OCI-M2 (cell line): Measurements from ENCODE around the gene DTX2.
"Not testable (repeated sequence)": the region's sequence is repeated elsewhere in the genome, so short reads cannot be mapped to it uniquely, and the experiment has no call there.

Source experiments
- DNase-seq: peaks from one replicate; lab custom pipeline; 2025; ENCODE audit not compliant: unreplicated experiment; lab: John Stamatoyannopoulos, UW

The DTX2 gene

DNA sequence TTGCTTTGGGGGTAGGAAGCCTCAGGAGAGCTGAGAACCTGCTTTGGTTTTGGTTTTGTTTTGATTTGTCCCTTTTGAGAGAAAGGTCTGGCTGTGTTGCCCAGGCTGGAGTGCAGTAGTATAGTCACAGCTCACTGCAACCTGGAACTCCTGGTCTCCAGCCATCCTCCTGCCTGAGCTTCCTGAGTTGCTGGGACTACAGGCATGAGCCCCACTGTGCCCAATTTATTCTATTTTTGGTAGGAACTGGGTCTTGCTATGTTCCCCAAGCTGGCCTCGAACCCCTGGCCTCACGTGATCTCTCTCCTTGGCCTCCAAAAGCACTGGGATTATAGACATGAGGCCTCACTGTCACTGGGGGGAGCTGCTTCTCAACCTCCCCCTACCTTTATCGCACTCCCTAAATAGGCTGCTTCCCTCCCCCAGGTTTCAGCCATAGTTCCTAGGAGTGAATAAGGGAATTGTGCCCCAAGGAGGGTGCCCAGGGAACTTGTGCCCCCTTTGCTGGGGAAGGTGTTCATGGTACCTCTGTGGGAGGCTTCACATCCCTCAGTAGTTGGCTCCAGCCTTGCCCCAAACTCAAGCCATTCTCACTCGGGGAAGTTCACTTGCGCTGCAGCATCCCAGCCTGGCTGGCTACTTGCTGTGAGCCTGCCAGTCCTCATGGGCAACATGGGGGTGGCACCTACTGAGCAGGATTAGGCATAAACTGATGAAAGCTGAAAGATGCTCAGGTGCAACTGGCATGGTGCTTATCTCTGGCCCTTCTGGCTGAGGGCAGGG, 18.7 kb upstream of the DTX2 start:
- DNase-seq = not testable (repeated sequence)

- not testable (repeated sequence) for DNase-seq
These were observed 17.7 kb upstream of the DTX2 start for GRCh38 chr7:76443846-76444245.

DNA sequence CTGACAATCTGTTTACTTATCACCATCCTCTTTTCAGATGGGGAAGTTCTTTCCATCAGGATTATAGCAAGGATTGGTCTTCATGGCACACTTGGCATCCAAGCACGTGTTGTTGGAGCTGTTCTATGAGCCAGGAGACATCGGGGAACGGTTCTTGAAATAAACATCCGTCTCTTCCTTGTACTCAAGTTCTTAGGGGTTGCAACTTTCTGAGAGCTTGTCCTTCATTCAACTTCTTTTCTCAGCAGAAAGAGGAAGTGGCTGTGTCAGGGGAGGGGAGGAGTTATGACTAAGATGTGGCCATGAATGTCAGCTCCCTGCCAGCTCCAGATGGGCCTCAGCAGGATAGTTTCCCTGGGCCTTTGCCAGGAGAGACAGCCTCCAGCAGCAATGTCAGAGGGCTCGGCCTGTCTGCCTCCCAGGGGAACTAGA, 15.9 kb upstream of the DTX2 start:
- DNase-seq = peak; percentile 20

- DNase-seq = not testable (repeated sequence)
These were observed 4.5 kb upstream of the DTX2 start for GRCh38 chr7:76457017-76457416.

DNA sequence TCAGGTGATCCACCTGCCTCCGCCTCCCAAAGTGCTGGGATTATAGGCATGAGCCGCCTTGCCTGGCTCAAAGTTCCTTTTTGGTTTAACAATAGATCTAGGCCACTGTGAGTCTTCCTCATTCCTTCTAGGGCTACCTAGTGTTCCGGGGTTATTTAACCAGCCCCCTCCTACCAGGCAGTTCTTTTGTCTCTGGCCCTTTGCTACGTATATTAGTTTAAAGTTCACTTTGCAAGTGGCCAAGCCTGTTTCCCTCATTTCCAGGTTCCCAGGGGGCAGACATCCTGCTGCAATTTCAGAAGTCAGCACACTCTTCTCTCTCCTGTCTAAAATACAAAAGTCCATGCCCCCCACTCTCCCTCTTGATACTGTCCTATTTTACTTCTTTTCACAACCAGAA, 3.0 kb upstream of the DTX2 start:
- DNase-seq = not testable (repeated sequence)

- DNase-seq = not testable (repeated sequence)
These were observed 742 bp upstream of the DTX2 start for GRCh38 chr7:76460767-76461166.

- not testable (repeated sequence) for DNase-seq
These were observed 868 bp downstream of the DTX2 start for GRCh38 chr7:76462271-76462882.

- DNase-seq = not testable (repeated sequence)
These were observed 3.5 kb downstream of the DTX2 start for GRCh38 chr7:76464959-76465358.

- DNase-seq = not testable (repeated sequence)
These were observed 4.4 kb downstream of the DTX2 start for GRCh38 chr7:76465950-76466349.

GRCh38 chr7:76467743-76468404, 6.4 kb downstream of the DTX2 start:
- DNase-seq = not testable (repeated sequence)

DNA sequence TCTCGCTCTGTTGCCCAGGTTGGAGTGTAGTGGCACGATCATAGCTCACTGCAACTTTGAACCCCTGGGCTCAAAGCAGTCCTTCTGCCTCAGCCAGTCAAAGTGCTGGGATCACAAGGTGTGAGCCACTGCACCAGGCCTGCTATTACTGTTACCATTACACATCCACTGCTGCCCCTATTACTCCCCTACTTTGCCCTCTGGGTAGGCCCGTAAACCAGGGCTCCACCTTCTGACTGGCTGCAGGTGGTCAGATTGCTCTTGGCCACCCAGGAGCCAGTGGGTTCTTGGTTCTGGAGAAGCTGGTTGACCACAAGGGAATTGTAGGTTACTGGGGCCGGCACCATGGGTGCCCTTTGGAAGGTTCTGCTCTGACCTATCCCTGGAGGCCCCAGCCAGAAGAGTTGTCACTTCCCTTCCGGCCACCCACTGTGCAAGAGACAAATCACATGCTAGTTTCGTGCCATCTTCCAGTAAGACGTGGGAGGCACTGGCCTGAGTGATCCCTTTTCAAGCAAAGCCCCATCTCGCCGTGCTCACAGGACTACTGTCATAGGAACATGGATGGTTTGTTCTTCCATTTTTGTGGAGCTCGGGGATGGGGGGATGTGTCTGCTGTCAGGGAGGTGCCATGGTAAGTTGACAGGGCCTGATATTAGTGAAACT, 10.2 kb downstream of the DTX2 start:
- DNase-seq = not testable (repeated sequence)

DNA sequence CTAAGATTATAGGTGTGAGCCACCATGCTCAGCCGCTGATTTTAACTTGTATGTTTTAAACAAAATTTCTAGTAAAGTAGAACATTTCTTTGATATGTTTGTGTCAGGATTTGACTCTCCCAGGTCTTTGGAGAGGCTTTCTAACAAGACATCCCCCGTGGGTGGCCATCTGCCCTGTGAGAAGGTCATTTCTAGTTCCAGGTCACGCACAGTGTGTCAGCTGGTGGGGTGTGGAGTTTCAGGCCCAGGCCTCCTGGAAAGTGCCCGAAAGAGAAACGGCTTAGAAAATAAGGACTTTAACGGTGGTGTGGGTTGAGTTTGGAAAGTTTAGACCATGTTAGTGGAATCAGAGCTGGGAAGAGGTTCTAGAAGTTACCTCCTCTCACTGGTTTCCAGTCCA, 11.6 kb downstream of the DTX2 start:
- not testable (repeated sequence) for DNase-seq

DNA sequence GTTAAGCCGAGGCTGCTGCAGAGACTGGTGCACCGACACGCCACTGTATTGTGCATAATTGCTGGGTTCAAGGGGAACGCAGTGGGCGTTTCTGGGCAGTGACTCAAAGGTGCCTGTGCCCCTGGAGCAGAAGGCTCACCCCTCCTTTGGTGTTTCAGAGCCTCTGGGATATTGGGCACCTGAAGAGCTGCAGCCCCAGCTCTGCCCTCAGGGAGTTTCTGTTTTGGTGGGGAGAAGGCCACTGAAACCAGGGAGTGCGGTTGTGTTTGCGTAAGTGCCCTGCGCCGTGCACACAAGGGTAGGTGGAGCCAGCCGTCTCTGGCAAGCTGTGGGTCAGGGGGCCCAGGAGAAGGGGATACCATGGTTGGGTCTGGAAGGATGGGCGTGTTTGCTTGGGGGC, 14.8 kb downstream of the DTX2 start:
- not testable (repeated sequence) for DNase-seq

GRCh38 chr7:76476742-76477474, 15.4 kb downstream of the DTX2 start:
- not testable (repeated sequence) for DNase-seq

DNA sequence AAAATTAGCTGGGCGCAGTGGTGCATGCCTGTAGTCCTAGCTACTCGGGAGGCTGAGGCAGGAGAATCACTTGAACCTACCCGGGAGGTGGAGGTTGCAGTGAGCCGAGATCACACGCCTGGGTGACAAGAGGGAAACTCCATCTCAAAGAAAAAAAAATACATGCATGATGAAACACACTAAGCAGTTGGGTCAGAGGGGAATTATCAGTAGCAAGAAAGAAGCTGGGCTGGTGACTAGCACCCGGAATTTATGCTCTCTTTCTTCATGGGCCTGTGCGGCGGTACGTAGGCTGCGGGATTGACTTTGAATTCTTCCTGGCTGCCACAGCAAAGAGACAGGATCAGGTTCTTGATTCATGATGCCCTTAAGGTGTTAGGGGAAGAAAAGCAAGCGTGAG, 18.1 kb downstream of the DTX2 start:
- DNase-seq = not testable (repeated sequence)

- not testable (repeated sequence) for DNase-seq
These were observed 19.1 kb downstream of the DTX2 start for GRCh38 chr7:76480403-76481253.

GRCh38 chr7:76482660-76483059, 21.2 kb downstream of the DTX2 start:
- DNase-seq = not testable (repeated sequence)

DNA sequence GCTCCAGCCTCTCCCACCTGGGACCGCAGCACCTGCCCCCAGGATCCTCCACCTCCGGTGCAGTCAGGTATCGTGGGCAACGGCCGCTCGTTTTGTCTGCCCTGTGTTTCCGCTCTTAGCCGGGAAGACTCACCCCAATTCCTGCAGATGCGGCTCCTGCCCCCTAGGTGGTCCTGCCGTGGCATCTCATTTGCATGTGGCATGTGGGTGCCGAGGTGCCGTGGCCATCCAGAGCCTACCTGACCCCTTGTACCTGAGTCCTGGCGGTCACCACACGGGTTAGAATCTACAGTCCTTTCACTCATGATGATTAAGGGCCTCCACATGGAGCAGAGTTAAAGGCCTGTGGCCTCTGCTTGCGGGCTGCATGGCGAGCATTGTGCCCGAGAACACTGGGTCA, 21.6 kb downstream of the DTX2 start:
- DNase-seq = not testable (repeated sequence)

- DNase-seq = not testable (repeated sequence)
These were observed 22.9 kb downstream of the DTX2 start for GRCh38 chr7:76484456-76484855.
